HFFc6 (cell line): ENCODE data around the gene PPDPF. TPM values are rescaled to one million over a fixed set of nuclear protein-coding genes. Genes with fewer than 3 reads are reported as not detected.
"Not testable (repeated sequence)": the region's sequence is repeated elsewhere in the genome, so short reads cannot be mapped to it uniquely, and the experiment has no call there.

ENCODE experiments used
- DNase-seq: peaks from one replicate; pipeline ENCODE4 v3.0.0-alpha.2; 2018
- H3K27ac Mint-ChIP-seq: 2 replicates; pipeline ENCODE4 v1.8.0; 2020; ENCODE audit warnings: mild to moderate bottlenecking, mixed read lengths
- H3K27me3 Mint-ChIP-seq: 2 replicates; pipeline ENCODE4 v1.8.0; 2021; ENCODE audit warnings: mild to moderate bottlenecking, moderate library complexity, mixed read lengths; ENCODE audit not compliant: insufficient read depth
- H3K36me3 Mint-ChIP-seq: 2 replicates; pipeline ENCODE4 v1.8.0; 2021; ENCODE audit warnings: low read depth, mixed read lengths
- H3K4me1 Mint-ChIP-seq: 2 replicates; pipeline ENCODE4 v1.8.0; 2020; ENCODE audit warnings: low read depth, mixed read lengths
- H3K4me3 Mint-ChIP-seq: 2 replicates; pipeline ENCODE4 v1.8.0; 2020; ENCODE audit warnings: mild to moderate bottlenecking, moderate library complexity, mixed read lengths
- H3K9me3 Mint-ChIP-seq: 2 replicates; pipeline ENCODE4 v1.8.0; 2020; ENCODE audit warnings: mild to moderate bottlenecking, mixed read lengths
- CTCF ChIP-seq: fragments of 200-600 bp; sonication (generic); IDR thresholded peaks from 2 replicates; pipeline ENCODE4 v1.5.0; 2021; ENCODE audit warnings: antibody characterized with exemption, mild to moderate bottlenecking
- total RNA-seq, 6 experiments: library from RNA; stranded (reverse); fragmentation: NEBNext Ultra II Directional; extraction: Animal tissue kit (Norgen Biotek cat#: 25700); gene quantifications; 2 replicates in 1 of 6; 3 replicates in 5 of 6; pipeline ENCODE4 v1.2.3, GENCODE V29; 2021

Gene PPDPF
- total RNA-seq, 6 experiments from 2014 or later = 388 to 518 (median 443) TPM

GRCh38 chr20:63567386-63568169 is 47.0 kb downstream of the PPDPF start:
- Mint-ChIP-seq H3K36me3 (no peaks in the 10 kb centered on the region), H3K9me3 (no peaks in the 10 kb centered on the region), H3K4me3 (no peak overlapping the region), H3K4me1 (no peaks in the 10 kb centered on the region), H3K27me3 (no peaks in the 10 kb centered on the region), H3K27ac (no peak overlapping the region)
- TF ChIP-seq CTCF = no peak
- no peak for DNase-seq

- no peak for DNase-seq
- TF ChIP-seq CTCF = no peak
Observed at GRCh38 chr20:63568170-63568981, 47.8 kb downstream of the PPDPF start.

GRCh38 chr20:63568986-63569949 is 48.7 kb downstream of the PPDPF start:
- no peak for DNase-seq
- Mint-ChIP-seq H3K27ac (no peak overlapping the region), H3K4me1 (no peaks in the 10 kb centered on the region), H3K27me3 (no peaks in the 10 kb centered on the region), H3K36me3 (no peaks in the 10 kb centered on the region), H3K9me3 (no peaks in the 10 kb centered on the region), H3K4me3 (no peak overlapping the region)
- no peak for TF ChIP-seq CTCF

More at GRCh38 chr20:63568170-63568981, 47.8 kb downstream of the PPDPF start:
- Mint-ChIP-seq H3K9me3 (no peaks in the 10 kb centered on the region), H3K27me3 (no peaks in the 10 kb centered on the region), H3K36me3 (no peaks in the 10 kb centered on the region), H3K4me3 (no peak overlapping the region), H3K27ac (no peak overlapping the region), H3K4me1 (no peaks in the 10 kb centered on the region)

GRCh38 chr20:63570281-63571086 is 49.9 kb downstream of the PPDPF start:
- no peaks in the 10 kb centered on the region for H3K27me3 Mint-ChIP-seq
- DNase-seq = no peak
- no peaks in the 10 kb centered on the region for H3K9me3 Mint-ChIP-seq
- TF ChIP-seq CTCF = no peak
- peaks cover 5% of the 10 kb centered on the region for H3K4me1 Mint-ChIP-seq
- H3K4me3 Mint-ChIP-seq = no peak overlapping the region
- H3K36me3 Mint-ChIP-seq = no peaks in the 10 kb centered on the region
- no peak overlapping the region for H3K27ac Mint-ChIP-seq

GRCh38 chr20:63571087-63571478 is 50.5 kb downstream of the PPDPF start:
- H3K4me1 Mint-ChIP-seq = peaks cover 11% of the 10 kb centered on the region
- H3K9me3 Mint-ChIP-seq, H3K4me3 Mint-ChIP-seq, H3K27me3 Mint-ChIP-seq, H3K27ac Mint-ChIP-seq, H3K36me3 Mint-ChIP-seq, DNase-seq: not testable (repeated sequence)

Other genes with a start within 250 kb of the PPDPF start
- gene ARFGAP1, start 248.0 kb upstream of the PPDPF start, total RNA-seq = 100 to 1,000 TPM; 106 to 123 (median 112) TPM
- under 1 TPM in 1 of 6 experiments, not detected in 5; 0.02 TPM for gene COL20A1, start 227.6 kb upstream of the PPDPF start, total RNA-seq
- gene CHRNA4, start 159.4 kb upstream of the PPDPF start, total RNA-seq = not detected
- gene KCNQ2, start 48.1 kb upstream of the PPDPF start, total RNA-seq = not detected
- 1 to 10 TPM; 1.1 to 7.2 (median 1.7) TPM for gene EEF1A2, start 21.7 kb upstream of the PPDPF start, total RNA-seq
- under 1 TPM in 2 of 6 experiments, not detected in 4; 0.07 TPM for gene PTK6, start 16.6 kb downstream of the PPDPF start, total RNA-seq
- not detected for gene SRMS, start 27.0 kb downstream of the PPDPF start, total RNA-seq
- gene FNDC11, start 33.4 kb downstream of the PPDPF start, total RNA-seq = not detected
- gene HELZ2, start 53.5 kb downstream of the PPDPF start, total RNA-seq = 10 to 100 TPM; 14.7 to 20.4 (median 16.5) TPM
- gene GMEB2, start 106.3 kb downstream of the PPDPF start, total RNA-seq = 10 to 100 TPM; 10.9 to 12.4 (median 12.0) TPM
- gene STMN3, start 132.7 kb downstream of the PPDPF start, total RNA-seq = 1 to 10 TPM in 5 of 6 experiments, under 1 TPM in 1; 0.77 to 3.2 (median 1.5) TPM
- 10 to 100 TPM; 19.0 to 26.8 (median 22.7) TPM for gene RTEL1, start 137.5 kb downstream of the PPDPF start, total RNA-seq
- gene TNFRSF6B, start 175.9 kb downstream of the PPDPF start, total RNA-seq = 1 to 10 TPM in 3 of 6 experiments, under 1 TPM in 3; 0.33 to 1.8 (median 1.1) TPM
- 10 to 100 TPM; 35.1 to 44.2 (median 37.4) TPM for gene ARFRP1, start 187.2 kb downstream of the PPDPF start, total RNA-seq
- 10 to 100 TPM; 18.3 to 22.9 (median 19.6) TPM for gene ZGPAT, start 187.3 kb downstream of the PPDPF start, total RNA-seq
- gene LIME1, start 215.9 kb downstream of the PPDPF start, total RNA-seq = 1 to 10 TPM; 3.4 to 6.1 (median 4.6) TPM
- 100 to 1,000 TPM in 3 of 6 experiments, 10 to 100 TPM in 3; 89.6 to 122 (median 102) TPM for gene SLC2A4RG, start 219.0 kb downstream of the PPDPF start, total RNA-seq